ENCODE results near the gene TMEM26.

The TMEM26 gene

GRCh38 chr10:61460835-61461234 is 7.7 kb upstream of the TMEM26 start:
- no peak for DNase-seq (ENCODE audit: low read depth in 3 of 3)

DNA sequence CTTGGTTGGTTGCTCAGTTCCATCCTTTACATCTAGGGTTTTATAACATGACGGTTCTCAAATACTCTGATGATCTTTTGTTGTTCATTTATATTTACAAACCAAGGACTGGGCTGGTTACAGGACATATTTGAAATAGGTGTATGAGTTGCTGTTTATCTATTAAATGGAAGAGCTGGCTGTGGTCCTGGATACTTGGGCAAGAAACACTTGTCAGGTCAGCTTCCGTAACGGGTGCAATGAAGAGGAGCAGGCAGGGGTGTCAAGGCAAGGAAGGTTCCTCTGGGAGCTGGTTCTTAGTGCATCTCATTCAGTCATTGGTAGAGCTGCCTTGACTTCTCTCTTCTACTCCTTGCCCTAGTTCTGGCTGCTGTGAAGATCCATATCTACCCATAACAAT is 4.8 kb upstream of the TMEM26 start:
- DNase-seq (ENCODE audit: low read depth in 3 of 3): no peak

GRCh38 chr10:61456095-61456789 is 3.1 kb upstream of the TMEM26 start:
- DNase-seq (ENCODE audit: low read depth in 3 of 3): no peak

- no peak for DNase-seq (ENCODE audit: low read depth in 3 of 3)
Observed at GRCh38 chr10:61455656-61456055, 2.5 kb upstream of the TMEM26 start.

- DNase-seq (ENCODE audit: low read depth in 3 of 3): no peak
Observed at GRCh38 chr10:61454541-61454940, 1.4 kb upstream of the TMEM26 start.

GRCh38 chr10:61452151-61452651 is 980 bp downstream of the TMEM26 start:
- DNase-seq (ENCODE audit: low read depth in 3 of 3): no peak

- DNase-seq (ENCODE audit: low read depth in 3 of 3): no peak
Observed at GRCh38 chr10:61451357-61451756, 1.8 kb downstream of the TMEM26 start.

GRCh38 chr10:61448841-61449600 is 4.2 kb downstream of the TMEM26 start:
- no peak for DNase-seq (ENCODE audit: low read depth in 3 of 3)

GRCh38 chr10:61448091-61448490 is 5.1 kb downstream of the TMEM26 start:
- DNase-seq (ENCODE audit: low read depth in 3 of 3): no peak

DNA sequence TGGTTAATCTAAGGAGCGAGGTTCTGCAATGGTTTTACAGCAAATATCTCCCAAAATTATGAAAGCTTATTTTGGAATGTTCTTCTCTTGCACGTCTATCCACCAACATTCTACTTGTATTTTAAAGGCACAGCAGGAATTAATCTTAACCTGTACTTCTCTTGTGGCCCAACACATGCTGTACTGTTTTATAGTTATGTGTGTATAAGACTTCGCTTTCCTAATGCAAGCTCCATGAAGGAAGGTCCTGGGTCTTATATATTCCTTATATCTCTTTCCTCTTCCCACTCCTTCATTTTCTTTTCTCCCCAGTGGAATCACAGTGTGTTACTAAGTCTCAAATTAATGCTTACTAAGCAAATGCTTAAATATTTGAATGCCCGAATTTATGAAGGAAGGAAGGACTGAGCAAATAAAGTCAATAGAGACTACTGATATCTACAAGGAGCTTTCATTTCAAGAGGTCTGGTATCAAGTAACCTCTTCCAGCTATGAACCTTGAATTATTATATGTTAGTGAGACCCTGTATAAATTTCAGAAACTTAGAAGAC is 14.0 kb downstream of the TMEM26 start:
- DNase-seq (ENCODE audit: low read depth in 3 of 3): no peak

DNA sequence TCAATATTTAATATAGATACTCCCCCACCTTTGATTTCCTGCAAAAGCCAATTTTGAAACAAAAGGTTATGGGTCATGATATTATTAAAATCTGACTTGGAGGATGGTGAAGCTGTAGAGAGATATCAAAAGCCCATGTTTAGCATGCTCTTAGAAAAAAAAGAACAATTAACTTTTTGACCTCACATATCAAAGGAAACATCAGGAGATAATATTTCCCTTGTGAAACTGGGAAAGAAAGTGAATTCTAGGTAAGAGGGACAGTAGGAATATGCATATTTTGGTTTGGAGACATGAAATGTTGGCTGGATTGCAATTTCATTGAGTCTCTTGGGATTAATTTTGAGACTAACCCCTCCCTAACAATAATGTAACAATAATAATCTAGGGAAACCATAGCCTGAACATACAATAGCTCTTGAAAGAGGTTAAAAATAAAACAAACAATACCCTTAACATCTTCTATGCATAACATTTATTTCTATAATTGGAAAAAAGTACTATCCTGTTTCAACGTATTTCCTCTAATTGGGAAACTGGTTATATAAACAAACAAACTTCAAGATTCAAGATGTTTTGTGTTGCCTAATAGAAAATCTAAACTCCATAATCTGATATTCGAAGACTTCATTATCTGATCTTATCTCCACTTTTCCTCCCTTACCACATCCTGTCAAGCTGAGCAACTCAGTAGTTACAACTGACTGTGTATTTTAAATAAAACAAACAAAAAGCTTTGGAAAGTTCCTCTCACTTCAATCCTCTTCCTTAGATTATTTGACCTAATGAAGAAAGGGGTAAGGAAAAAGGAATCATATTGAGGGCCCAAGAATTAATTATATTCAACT is 14.8 kb downstream of the TMEM26 start:
- DNase-seq (ENCODE audit: low read depth in 3 of 3): no peak

GRCh38 chr10:61423178-61423577 is 30.0 kb downstream of the TMEM26 start:
- no peak for DNase-seq (ENCODE audit: low read depth in 3 of 3)

- no peak for DNase-seq (ENCODE audit: low read depth in 3 of 3)
Observed at GRCh38 chr10:61417661-61418060, 35.5 kb downstream of the TMEM26 start.

GRCh38 chr10:61415824-61416223 is 37.4 kb downstream of the TMEM26 start:
- no peak for DNase-seq (ENCODE audit: low read depth in 3 of 3)

DNA sequence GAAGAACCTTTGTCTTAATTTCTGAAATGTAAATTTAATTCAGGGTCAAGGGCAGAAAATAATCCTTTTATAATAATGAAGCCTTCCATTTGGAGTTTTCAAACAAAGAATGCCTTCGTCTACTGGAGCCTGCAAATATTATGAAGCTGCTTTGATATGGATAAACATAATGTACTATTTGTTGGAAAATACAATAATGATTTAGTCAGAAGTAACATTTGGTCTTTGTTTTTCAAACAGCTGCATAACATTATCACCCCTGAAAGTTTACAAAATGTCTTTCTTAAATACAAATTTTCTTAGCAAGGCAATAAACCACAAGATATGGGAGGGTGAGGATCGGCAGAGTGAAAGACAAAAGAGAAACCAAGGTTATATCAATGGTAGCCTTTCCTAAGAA is 41.5 kb downstream of the TMEM26 start:
- DNase-seq (ENCODE audit: low read depth in 3 of 3): no peak

- DNase-seq (ENCODE audit: low read depth in 3 of 3): no peak
Observed at GRCh38 chr10:61410353-61411070, 42.7 kb downstream of the TMEM26 start.

- no peak for DNase-seq (ENCODE audit: low read depth in 3 of 3)
Observed at GRCh38 chr10:61409157-61409556, 44.0 kb downstream of the TMEM26 start.

DNA sequence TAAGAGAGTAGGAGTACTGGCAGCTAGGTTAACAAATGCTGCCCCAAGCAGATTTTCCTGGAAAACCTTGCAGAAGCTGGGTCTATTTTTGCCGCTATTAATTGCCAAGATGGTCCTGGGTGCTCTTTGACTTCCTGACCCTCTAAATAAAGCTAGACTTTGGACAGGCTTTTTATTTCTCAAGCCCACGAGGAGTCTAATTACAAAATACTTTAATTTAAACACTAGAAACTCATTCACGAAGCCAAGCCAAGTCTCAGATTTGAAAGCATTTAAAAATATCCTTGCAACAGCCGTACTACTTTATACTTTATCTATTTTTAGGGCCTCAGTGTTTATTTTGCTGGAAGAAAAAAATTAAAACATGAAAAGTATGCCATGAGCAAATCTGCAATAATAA is 45.1 kb downstream of the TMEM26 start:
- DNase-seq (ENCODE audit: low read depth in 3 of 3): no peak

GRCh38 chr10:61406736-61407135 is 46.4 kb downstream of the TMEM26 start:
- no peak for DNase-seq (ENCODE audit: low read depth in 3 of 3)

- no peak for DNase-seq (ENCODE audit: low read depth in 3 of 3)
Observed at GRCh38 chr10:61406242-61406641, 46.9 kb downstream of the TMEM26 start.

- no peak for DNase-seq (ENCODE audit: low read depth in 3 of 3)
Observed at GRCh38 chr10:61404751-61405150, 48.4 kb downstream of the TMEM26 start.
